Coronary artery (tissue), 2 donors: Measurements from ENCODE around the gene GALNT17.

Experiments
- DNase-seq: peaks from one replicate; pipeline ENCODE4 v3.0.0-alpha.2; 2017; ENCODE audit warnings: low spot score
- H3K27ac ChIP-seq, 2 donors: fragments of 200-600 bp; sonication (generic); one replicate each; pipeline ENCODE4 v1.5.1; 2016 to 2019
- H3K4me3 ChIP-seq: fragments of 200-600 bp; sonication (generic); 2 replicates; pipeline ENCODE4 v1.5.1; 2016; ENCODE audit warnings: mild to moderate bottlenecking, moderate library complexity
- TF ChIP-seq, protein P1 (sequence below): fragments of 200-600 bp; sonication (generic); IDR thresholded peaks from one replicate; pipeline ENCODE4 v1.5.1; 2019; ENCODE audit warnings: antibody characterized with exemption

The GALNT17 gene

DNA sequence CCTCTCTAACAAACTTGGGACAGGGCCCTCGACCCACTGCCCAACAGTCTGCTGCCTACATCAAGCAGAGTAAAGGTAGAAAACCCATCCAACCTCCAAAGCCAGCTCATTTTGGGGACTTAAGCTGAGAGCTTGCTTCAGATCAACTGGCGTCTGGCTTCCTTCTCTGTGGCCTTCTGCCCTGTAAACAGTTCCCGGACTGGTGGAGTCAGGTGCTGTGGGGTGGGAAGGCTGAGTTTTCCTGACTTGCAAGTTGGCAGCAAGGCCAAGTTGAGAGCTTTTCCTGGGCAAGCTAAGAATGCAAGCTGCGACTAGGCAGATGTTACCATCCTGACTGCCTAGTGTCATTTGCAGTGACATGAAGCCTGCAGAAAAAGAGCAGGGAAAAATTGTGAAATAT is 3.7 kb downstream of the GALNT17 start:
- TF ChIP-seq, protein P1, sequence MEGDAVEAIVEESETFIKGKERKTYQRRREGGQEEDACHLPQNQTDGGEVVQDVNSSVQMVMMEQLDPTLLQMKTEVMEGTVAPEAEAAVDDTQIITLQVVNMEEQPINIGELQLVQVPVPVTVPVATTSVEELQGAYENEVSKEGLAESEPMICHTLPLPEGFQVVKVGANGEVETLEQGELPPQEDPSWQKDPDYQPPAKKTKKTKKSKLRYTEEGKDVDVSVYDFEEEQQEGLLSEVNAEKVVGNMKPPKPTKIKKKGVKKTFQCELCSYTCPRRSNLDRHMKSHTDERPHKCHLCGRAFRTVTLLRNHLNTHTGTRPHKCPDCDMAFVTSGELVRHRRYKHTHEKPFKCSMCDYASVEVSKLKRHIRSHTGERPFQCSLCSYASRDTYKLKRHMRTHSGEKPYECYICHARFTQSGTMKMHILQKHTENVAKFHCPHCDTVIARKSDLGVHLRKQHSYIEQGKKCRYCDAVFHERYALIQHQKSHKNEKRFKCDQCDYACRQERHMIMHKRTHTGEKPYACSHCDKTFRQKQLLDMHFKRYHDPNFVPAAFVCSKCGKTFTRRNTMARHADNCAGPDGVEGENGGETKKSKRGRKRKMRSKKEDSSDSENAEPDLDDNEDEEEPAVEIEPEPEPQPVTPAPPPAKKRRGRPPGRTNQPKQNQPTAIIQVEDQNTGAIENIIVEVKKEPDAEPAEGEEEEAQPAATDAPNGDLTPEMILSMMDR, result no peak
- no peak for DNase-seq
- Histone ChIP-seq H3K27ac (no peak overlapping the region), H3K4me3 (no peak overlapping the region)

DNA sequence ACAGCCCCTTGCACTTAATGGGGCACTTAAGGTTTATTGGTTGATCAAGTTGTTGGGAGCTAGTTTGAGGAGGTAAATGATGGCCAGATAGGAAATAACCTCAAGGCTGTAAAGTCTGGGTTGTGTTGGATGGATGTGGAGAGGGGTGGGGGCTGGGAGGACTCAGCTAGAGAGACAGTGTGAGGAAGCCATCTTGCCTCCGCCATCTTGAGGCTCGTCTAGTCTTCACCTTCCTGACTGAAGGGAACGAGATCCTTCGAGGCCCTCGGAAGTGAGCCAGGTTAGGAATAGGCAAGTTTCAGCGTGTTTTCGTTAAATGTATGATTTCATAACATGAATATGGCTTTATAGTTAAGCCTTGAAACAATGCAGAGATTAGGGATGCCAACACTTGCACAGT is 5.5 kb downstream of the GALNT17 start:
- no peak for DNase-seq
- no peak overlapping the region for H3K27ac ChIP-seq

DNA sequence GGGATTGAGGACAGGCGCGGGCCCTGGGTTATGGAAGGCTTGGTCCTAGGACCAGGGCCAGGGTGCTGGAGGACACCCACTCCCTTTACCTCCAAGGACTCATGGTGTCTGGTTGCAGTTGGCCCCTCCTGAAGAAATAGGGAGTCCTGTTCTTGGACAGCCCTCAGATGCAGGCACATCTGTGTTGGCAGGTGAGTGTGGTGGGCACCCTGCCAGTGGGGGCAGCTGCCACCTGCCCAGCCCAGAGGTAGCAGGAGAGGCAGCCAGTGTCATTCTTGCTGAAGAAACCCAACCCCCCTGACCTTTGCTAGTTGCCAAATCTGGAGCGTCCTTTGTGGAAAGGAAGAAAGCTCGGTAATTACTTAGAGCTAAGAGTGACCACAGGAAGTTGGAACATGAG is 8.3 kb downstream of the GALNT17 start:
- Histone ChIP-seq H3K4me3 (no peak overlapping the region), H3K27ac (no peak overlapping the region)
- no peak for DNase-seq
- TF ChIP-seq, protein P1, result no peak

More for the DNA sequence above, 5.5 kb downstream of the GALNT17 start:
- no peak overlapping the region for H3K4me3 ChIP-seq
- TF ChIP-seq, protein P1, result no peak

DNA sequence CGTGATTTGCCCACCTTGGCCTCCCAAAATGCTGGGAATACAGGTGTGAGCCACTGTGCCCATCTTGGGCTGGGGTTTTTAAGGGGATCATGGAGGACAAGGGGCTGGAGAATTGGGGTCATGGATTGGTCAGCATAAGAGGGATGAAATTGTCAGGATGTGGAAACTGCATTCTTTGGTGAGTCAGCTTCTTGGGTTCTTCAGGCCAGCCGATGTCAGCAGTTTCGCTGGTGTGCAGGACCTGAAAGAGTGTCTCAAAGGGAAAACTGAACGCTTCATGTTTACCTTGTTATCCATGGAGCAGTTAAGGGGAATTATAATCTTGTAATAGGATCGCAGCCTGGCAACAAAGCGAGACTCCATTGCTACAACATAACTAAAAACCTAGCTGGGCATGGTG is 13.0 kb downstream of the GALNT17 start:
- TF ChIP-seq, protein P1, result no peak
- H3K27ac ChIP-seq, result no peak overlapping the region
- no peak overlapping the region for H3K4me3 ChIP-seq
- no peak for DNase-seq

DNA sequence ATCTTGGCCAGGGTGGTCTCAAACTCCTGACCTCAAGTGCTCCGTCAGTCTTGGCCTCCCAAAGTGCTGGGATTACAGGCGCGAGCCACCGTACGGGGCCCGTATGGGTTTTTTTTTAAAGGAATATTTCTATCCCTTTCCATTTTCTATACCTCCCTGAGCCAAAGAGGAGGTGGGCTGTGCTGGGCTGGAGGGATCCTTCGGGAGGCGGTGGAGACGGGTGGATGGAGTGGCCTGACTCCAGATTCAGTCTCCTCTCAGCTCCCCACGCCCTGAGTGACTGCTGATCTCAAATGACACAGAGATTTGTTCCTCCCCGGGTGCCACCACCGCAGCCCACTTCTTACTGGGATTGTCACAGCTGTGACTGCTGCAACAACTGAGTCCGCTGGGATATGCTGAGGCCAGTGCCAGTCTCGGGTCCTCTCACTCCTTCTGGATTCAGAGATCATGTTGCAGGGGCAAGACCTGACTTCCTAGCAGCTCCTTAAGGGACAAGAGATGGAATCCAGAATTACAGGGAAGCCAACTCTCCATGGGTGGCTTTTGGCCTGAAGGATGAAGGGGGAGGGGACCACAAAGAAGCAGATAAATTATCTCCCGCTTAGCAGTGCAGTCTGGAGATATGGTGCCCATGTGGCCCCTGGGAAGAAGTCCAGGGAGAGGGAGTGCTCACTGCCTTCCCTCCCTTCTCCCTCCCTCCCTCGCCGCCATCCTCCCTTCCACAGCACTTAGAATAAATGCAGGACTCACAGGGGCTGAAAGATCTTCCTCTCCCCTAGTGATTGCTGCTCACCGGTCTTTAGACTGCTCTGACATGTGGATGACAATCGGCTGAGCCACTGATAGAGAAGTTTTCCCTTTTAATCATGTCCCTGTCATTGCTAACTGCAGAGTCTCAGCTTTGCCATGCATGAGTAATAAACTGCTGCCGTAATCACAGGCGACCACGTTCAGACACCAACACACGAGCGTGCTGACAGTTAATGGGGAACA is 14.3 kb downstream of the GALNT17 start:
- no peak overlapping the region for H3K27ac ChIP-seq
- TF ChIP-seq, protein P1, result no peak
- DNase-seq, result no peak
- no peak overlapping the region for H3K4me3 ChIP-seq

DNA sequence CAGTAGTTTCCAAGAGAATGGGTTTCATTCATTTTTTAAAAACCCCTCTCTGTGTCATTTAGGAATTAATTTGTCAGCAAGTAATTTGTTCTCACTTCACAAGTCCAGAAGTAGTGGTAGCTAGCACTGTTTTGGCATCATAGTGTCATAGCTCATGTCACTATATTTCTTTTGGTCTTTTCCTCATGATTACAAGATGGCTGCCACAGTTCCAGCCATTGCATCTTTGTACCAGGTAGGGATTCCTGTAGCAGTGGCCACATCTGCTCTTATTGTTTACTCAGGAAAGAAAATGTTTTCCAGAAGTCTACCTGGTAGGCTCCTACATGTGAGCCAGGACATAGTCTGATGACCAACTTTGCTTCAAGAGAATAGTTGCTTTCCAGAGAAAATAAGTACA is 16.2 kb downstream of the GALNT17 start:
- TF ChIP-seq, protein P1, result no peak
- DNase-seq, result no peak
- H3K4me3 ChIP-seq, result no peak overlapping the region
- H3K27ac ChIP-seq, result no peak overlapping the region

DNA sequence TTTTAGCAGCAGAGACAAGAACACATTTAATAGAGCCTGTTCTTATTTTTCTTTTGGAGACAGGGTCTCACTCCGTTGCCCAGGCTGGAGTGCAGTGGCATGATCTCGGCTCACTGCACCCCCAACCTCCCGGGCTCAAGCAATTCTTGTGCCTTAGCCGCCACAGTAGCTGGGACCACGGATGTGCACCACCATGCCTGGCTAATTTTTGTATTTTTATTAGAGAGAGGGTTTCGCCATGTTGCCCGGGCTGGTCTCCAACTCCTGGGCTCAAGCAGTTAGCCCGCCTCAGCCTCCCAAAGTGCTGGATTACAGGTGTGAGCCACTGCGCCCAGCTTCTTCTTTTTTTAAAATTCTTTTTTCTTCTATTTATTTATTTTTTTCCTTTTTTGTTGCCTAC is 23.3 kb downstream of the GALNT17 start:
- no peak for DNase-seq
- TF ChIP-seq, protein P1, result no peak
- no peak overlapping the region for H3K27ac ChIP-seq
- no peak overlapping the region for H3K4me3 ChIP-seq
